AG04449 (cell line): ENCODE data around the gene SRPRA.

Source experiments
- CTCF ChIA-PET: fragments of 350-600 bp; formaldehyde crosslinking; extraction: SDS; loops from one replicate; lab custom pipeline; 2021; ENCODE audit warnings: antibody characterized with exemption; lab: Yijun Ruan, JAX
- POLR2A ChIA-PET: fragments of 400-600, 350-600 bp; formaldehyde crosslinking; extraction: SDS; loops from one replicate; lab custom pipeline; 2020; ENCODE audit warnings: antibody characterized with exemption, inconsistent platforms; lab: Yijun Ruan, JAX
- DNase-seq: peaks from one replicate; pipeline ENCODE4 v3.0.0-alpha.2; 2010; ENCODE audit warnings: low read depth, low spot score
- H3K4me3 ChIP-seq: 2 replicates; pipeline ENCODE4 v1.5.1; 2011; ENCODE audit warnings: low read depth, mild to moderate bottlenecking, control low read depth, low read length
- CTCF ChIP-seq: IDR thresholded peaks from one replicate; pipeline ENCODE4 v1.5.1; 2011; ENCODE audit warnings: mild to moderate bottlenecking, moderate library complexity, low read length, control low read depth, inconsistent platforms; ENCODE audit not compliant: insufficient read depth; ENCODE audit errors: missing control alignments

The SRPRA gene

DNA sequence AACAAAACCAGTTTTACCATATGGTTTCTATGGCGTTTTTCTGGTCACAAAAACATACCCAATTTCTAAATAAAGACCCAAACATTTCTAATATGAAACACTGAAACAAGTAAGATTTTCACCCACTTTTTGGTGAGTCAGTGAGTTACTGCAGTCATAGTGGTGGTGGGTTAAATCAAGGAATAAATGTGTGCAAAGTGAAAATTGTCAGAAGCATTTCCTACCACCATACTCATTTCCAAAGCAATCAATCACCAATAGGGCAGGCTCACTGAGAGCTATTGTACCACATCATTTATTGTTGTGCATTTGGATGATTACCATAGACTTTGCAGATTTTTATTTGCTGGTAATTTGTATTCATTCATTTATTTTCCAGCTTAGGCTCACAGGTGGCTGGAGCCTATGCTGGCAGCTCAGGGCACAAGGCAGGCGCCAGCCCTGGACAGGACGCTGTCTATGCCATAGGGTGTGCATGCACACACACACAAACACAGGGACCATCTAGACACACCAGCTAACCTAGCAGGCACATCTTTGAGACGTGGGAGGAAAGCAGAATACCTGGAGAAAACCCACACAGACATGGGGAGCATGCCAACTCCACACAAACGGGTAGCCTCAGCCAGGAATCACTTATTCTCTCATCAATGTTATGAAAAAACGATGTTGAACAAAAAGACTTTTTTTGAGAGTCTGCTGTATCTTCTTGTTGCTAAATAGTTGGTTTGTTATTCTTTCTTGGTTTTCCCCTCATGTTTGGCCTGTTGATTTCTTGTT, 52.0 kb downstream of the SRPRA start:
- DNase-seq = no peak
- ChIA-PET CTCF (interaction anchor here (0.6 kb wide), 1 partner anchor 1235 kb away, joined by 3 read pairs; no protein-coding TSS in a partner anchor), POLR2A (no interaction called here)
- TF ChIP-seq CTCF = no peak
- no peak overlapping the region for H3K4me3 ChIP-seq

DNA sequence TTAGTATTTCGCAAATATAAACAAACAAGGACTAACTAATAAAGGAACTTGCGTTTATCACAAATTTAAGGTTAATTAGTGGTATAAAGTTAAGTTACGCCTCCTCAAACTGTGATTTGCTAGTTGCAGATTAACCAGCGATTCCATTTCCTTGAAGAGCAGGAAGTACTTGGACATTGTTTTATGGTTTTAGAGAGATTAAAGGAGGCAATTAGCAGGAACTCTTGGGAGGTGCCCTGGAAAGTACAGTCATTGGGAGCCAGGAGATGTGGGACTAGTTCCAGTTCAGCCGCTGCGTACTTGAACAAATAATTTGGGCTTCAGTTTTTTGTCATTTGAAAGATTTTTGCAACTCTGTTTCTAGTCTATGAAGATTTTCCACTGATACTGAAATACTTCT, 53.9 kb downstream of the SRPRA start:
- TF ChIP-seq CTCF = no peak
- POLR2A ChIA-PET = no interaction called here
- CTCF ChIA-PET = no interaction called here
- no peak overlapping the region for H3K4me3 ChIP-seq
- no peak for DNase-seq

DNA sequence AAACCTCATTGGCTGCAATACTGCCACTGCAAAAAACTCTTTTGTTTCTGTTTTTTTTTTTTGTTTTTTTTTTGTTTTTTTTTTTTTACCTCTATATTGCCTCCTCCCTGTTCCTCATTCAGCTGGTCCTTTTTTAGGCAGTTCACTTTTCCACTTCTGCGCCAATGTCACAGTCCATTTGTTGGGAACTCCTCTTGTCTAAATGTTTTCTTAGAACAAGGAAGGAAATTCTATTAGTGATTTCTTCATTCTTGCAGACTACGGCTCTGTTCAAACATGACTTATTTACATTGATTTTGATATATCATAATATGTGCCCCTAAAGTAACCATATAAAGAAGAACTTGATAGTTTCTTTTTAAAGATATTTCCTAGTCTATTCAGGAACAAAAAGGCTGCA, 54.3 kb downstream of the SRPRA start:
- no peak for TF ChIP-seq CTCF
- POLR2A ChIA-PET = no interaction called here
- DNase-seq = no peak
- CTCF ChIA-PET = no interaction called here
- H3K4me3 ChIP-seq = no peak overlapping the region
